ENCODE data around the gene CHRNA4. TPM values are rescaled to one million over a fixed set of nuclear protein-coding genes. Genes with fewer than 3 reads are reported as not detected.

The CHRNA4 gene
- total and polyA plus RNA-seq, 10 of the 15 experiments (the other 5 are each of a cell fraction or from before 2014, with no cell fraction given): 0.04 to 0.41 (median 0.06) TPM; not detected in 5

DNA sequence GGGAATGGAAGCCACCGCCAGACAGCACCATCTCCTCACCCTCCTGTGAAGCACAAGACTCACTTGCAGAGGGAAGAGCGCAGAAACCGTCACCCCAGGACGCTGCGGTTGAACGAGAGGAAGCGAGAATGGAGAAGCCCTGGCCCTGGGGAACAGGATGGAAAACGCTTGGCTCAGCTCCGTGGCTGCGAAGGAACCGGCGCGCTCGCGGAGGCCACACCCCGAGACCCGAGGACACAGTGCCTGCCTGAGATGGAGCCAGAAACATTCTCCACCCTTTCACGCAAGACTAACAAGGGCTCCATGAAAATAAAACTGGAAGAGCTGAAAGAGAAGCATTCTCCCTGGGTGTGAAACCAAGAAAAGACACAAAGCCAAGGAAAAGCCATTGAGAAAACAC, 25.3 kb upstream of the CHRNA4 start:
- Histone ChIP-seq H3K9me3 (replicated peaks; ENCODE audit: control insufficient read depth, insufficient read depth, low read length) (peaks cover 3% of the 10 kb centered on the region; the same call in 1 of the 3 replicates), H2AFZ (ENCODE audit: control insufficient read depth, low read depth, low read length) (no peak overlapping the region), H3K79me2 (ENCODE audit: control insufficient read depth, insufficient read depth, low read length) (no peaks in the 10 kb centered on the region), H3K27ac (ENCODE audit: control insufficient read depth, insufficient read depth) (no peak overlapping the region), H3K4me2 (ENCODE audit: control insufficient read depth, insufficient read depth) (no peak overlapping the region), H4K20me1 (ENCODE audit: control insufficient read depth, insufficient read depth) (no peaks in the 10 kb centered on the region), H3K4me1 (ENCODE audit: control insufficient read depth, insufficient read depth, low read length) (no peaks in the 10 kb centered on the region), H3K36me3 (ENCODE audit: control insufficient read depth in 2 of 2, insufficient read depth in 2 of 2, low read length in 1 of 2) (no peaks in the 10 kb centered on the region), H3K9ac (ENCODE audit: control insufficient read depth, insufficient read depth, low read length) (no peak overlapping the region), H3K27me3 (replicated peaks in 1 of 2; ENCODE audit: control insufficient read depth in 2 of 2, insufficient read depth in 2 of 2, low read length in 1 of 2) (no peaks in the 10 kb centered on the region), H3K4me3 (no peak overlapping the region)
- FAIRE-seq (no peak), ATAC-seq (no peak), DNase-seq (ENCODE audit: low read depth, low spot score) (no peak)
- CTCF ChIA-PET: interaction anchor here (0.6 kb wide), 1 partner anchor 735 kb away, joined by 3 read pairs; no protein-coding TSS in a partner anchor
- in situ Hi-C loops (cut with MboI): no loop called here
- TF ChIP-seq, protein P1, sequence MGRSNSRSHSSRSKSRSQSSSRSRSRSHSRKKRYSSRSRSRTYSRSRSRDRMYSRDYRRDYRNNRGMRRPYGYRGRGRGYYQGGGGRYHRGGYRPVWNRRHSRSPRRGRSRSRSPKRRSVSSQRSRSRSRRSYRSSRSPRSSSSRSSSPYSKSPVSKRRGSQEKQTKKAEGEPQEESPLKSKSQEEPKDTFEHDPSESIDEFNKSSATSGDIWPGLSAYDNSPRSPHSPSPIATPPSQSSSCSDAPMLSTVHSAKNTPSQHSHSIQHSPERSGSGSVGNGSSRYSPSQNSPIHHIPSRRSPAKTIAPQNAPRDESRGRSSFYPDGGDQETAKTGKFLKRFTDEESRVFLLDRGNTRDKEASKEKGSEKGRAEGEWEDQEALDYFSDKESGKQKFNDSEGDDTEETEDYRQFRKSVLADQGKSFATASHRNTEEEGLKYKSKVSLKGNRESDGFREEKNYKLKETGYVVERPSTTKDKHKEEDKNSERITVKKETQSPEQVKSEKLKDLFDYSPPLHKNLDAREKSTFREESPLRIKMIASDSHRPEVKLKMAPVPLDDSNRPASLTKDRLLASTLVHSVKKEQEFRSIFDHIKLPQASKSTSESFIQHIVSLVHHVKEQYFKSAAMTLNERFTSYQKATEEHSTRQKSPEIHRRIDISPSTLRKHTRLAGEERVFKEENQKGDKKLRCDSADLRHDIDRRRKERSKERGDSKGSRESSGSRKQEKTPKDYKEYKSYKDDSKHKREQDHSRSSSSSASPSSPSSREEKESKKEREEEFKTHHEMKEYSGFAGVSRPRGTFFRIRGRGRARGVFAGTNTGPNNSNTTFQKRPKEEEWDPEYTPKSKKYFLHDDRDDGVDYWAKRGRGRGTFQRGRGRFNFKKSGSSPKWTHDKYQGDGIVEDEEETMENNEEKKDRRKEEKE (IDR thresholded peaks at IDR 0.05): no peak
- TF ChIP-seq E2F4 (IDR thresholded peaks at IDR 0.05; ENCODE audit: low read depth, low read length) (no peak), GATAD2B (conservative IDR thresholded peaks at IDR 0.05; ENCODE audit: low read depth) (no peak), MTA3 (IDR thresholded peaks at IDR 0.05; ENCODE audit: borderline replicate concordance, low read length) (no peak), SKIL (IDR thresholded peaks at IDR 0.05; ENCODE audit: low read depth, poor library complexity, severe bottlenecking) (no peak), RAD21 (IDR thresholded peaks at IDR 0.05; ENCODE audit: insufficient read depth, low read depth, low read length) (no peak), MTA2 (IDR thresholded peaks at IDR 0.05; ENCODE audit: low read depth) (no peak), MEF2B (IDR thresholded peaks at IDR 0.05; ENCODE audit: partially characterized antibody, poor library complexity, severe bottlenecking) (no peak), CHD4 (IDR thresholded peaks at IDR 0.05) (no peak), SIN3A (IDR thresholded peaks at IDR 0.05; ENCODE audit: low read depth, low read length) (no peak), PKNOX1 (IDR thresholded peaks at IDR 0.05) (no peak)
- TF ChIP-seq, protein P2, sequence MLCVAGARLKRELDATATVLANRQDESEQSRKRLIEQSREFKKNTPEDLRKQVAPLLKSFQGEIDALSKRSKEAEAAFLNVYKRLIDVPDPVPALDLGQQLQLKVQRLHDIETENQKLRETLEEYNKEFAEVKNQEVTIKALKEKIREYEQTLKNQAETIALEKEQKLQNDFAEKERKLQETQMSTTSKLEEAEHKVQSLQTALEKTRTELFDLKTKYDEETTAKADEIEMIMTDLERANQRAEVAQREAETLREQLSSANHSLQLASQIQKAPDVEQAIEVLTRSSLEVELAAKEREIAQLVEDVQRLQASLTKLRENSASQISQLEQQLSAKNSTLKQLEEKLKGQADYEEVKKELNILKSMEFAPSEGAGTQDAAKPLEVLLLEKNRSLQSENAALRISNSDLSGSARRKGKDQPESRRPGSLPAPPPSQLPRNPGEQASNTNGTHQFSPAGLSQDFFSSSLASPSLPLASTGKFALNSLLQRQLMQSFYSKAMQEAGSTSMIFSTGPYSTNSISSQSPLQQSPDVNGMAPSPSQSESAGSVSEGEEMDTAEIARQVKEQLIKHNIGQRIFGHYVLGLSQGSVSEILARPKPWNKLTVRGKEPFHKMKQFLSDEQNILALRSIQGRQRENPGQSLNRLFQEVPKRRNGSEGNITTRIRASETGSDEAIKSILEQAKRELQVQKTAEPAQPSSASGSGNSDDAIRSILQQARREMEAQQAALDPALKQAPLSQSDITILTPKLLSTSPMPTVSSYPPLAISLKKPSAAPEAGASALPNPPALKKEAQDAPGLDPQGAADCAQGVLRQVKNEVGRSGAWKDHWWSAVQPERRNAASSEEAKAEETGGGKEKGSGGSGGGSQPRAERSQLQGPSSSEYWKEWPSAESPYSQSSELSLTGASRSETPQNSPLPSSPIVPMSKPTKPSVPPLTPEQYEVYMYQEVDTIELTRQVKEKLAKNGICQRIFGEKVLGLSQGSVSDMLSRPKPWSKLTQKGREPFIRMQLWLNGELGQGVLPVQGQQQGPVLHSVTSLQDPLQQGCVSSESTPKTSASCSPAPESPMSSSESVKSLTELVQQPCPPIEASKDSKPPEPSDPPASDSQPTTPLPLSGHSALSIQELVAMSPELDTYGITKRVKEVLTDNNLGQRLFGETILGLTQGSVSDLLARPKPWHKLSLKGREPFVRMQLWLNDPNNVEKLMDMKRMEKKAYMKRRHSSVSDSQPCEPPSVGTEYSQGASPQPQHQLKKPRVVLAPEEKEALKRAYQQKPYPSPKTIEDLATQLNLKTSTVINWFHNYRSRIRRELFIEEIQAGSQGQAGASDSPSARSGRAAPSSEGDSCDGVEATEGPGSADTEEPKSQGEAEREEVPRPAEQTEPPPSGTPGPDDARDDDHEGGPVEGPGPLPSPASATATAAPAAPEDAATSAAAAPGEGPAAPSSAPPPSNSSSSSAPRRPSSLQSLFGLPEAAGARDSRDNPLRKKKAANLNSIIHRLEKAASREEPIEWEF (IDR thresholded peaks at IDR 0.05; ENCODE audit: insufficient replicate concordance, low read depth, low read length): no peak
- RAD21 ChIA-PET (ENCODE audit: unreplicated experiment): no interaction called here
- 86% methylated on average over 18 of the region's 18 CpGs for WGBS (ENCODE audit: insufficient coverage, insufficient replicate concordance, low lambda C conversion rate, missing lambda C conversion rate)
- POLR2A ChIA-PET: no interaction called here
- SMC1A ChIA-PET (ENCODE audit: uncharacterized antibody, unreplicated experiment): no interaction called here
- BruUV-seq (replicated peaks): no TSS peak
- intact Hi-C loops (cut with micrococcal nuclease; ENCODE audit: unreplicated experiment): no loop called here
